ENCODE measurements around the gene MROH9.
"Not testable (repeated sequence)": the region's sequence is repeated elsewhere in the genome, so short reads cannot be mapped to it uniquely, and the experiment has no call there.

Gene MROH9

DNA sequence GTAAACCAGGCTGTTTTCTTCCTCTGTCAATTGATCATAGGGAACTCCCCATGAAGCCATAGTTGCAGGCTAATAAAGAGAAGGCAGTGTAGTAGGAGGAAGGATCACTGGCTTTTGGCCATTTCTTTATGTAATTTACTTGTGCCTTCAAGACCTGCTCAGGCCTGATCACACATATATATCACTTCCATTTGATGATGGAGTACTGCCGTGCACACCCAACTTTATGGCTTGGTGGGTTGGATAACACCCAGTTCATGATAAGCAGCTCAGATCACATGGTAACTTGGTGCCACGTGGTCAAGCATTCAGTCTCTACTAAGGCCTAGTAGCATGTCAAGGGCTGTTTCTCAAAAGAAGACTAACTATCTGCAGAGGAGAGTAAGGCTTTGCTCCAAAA, 4.1 kb downstream of the MROH9 start:
- Histone ChIP-seq H3K4me3 (IDR thresholded peaks at IDR 0.05; ENCODE audit: insufficient read depth, low read depth, low read length) (no peak overlapping the region), H4K20me1 (ENCODE audit: insufficient read depth) (no peaks in the 10 kb centered on the region), H3K27ac (no peak overlapping the region), H3K9ac (no peak overlapping the region), H3K4me1 (ENCODE audit: low read depth, poor library complexity, severe bottlenecking) (no peaks in the 10 kb centered on the region), H3K36me3 (ENCODE audit: insufficient read depth) (no peaks in the 10 kb centered on the region), H3K4me2 (no peak overlapping the region), H2AFZ (ENCODE audit: low read depth) (no peak overlapping the region), H3K27me3 (ENCODE audit: insufficient read depth, low read depth) (no peaks in the 10 kb centered on the region), H3K79me2 (ENCODE audit: insufficient read depth, low read depth) (no peaks in the 10 kb centered on the region)
- TF ChIP-seq, protein P1, sequence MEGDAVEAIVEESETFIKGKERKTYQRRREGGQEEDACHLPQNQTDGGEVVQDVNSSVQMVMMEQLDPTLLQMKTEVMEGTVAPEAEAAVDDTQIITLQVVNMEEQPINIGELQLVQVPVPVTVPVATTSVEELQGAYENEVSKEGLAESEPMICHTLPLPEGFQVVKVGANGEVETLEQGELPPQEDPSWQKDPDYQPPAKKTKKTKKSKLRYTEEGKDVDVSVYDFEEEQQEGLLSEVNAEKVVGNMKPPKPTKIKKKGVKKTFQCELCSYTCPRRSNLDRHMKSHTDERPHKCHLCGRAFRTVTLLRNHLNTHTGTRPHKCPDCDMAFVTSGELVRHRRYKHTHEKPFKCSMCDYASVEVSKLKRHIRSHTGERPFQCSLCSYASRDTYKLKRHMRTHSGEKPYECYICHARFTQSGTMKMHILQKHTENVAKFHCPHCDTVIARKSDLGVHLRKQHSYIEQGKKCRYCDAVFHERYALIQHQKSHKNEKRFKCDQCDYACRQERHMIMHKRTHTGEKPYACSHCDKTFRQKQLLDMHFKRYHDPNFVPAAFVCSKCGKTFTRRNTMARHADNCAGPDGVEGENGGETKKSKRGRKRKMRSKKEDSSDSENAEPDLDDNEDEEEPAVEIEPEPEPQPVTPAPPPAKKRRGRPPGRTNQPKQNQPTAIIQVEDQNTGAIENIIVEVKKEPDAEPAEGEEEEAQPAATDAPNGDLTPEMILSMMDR (conservative IDR thresholded peaks at IDR 0.05; ENCODE audit: low read depth, low read length): no peak

DNA sequence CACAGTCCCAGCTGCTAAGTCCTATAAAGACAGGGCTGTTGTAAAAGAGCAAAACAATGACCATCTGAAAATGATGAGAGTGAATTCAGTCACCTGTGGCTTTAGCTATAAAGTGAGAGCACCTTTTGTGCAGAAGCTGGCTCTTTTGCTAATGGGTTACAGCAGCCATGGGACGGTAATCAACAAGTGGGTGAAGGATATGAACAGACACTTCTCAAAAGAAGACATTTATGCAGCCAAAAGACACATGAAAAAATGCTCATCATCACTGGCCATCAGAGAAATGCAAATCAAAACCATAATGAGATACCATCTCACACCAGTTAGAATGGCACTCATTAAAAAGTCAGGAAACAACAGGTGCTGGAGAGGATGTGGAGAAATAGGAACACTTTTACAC, 16.4 kb downstream of the MROH9 start:
- not testable (repeated sequence) for H3K4me2 ChIP-seq; H4K20me1 ChIP-seq (ENCODE audit: insufficient read depth); H3K27me3 ChIP-seq (ENCODE audit: insufficient read depth, low read depth); H3K4me3 ChIP-seq (IDR thresholded peaks at IDR 0.05; ENCODE audit: insufficient read depth, low read depth, low read length); H3K9ac ChIP-seq; H3K79me2 ChIP-seq (ENCODE audit: insufficient read depth, low read depth); H2AFZ ChIP-seq (ENCODE audit: low read depth); H3K27ac ChIP-seq; H3K4me1 ChIP-seq (ENCODE audit: low read depth, poor library complexity, severe bottlenecking); H3K36me3 ChIP-seq (ENCODE audit: insufficient read depth)

DNA sequence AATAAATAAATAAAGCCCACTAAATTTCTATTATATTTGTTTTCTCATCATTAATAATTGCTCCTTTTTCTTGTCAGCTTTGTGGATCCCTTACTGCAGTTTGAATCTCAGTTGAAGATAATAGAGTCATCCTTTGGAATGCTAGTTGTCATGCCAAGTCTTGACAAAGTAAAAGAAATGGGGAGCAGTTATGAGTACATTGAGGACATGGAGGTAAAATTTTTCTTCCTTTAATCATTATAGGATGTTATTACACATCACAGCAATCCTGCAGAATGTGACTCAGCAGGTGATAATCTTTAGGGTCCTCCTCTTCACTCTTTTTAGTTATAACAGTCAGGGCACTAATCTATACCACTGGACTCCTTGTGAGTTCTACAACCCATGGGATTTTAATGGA, 24.1 kb downstream of the MROH9 start:
- no peaks in the 10 kb centered on the region for H3K79me2 ChIP-seq (ENCODE audit: insufficient read depth, low read depth)
- H3K9ac ChIP-seq: no peak overlapping the region
- no peak overlapping the region for H3K4me3 ChIP-seq (IDR thresholded peaks at IDR 0.05; ENCODE audit: insufficient read depth, low read depth, low read length)
- no peaks in the 10 kb centered on the region for H3K36me3 ChIP-seq (ENCODE audit: insufficient read depth)
- H2AFZ ChIP-seq (ENCODE audit: low read depth): no peak overlapping the region
- no peaks in the 10 kb centered on the region for H4K20me1 ChIP-seq (ENCODE audit: insufficient read depth)
- H3K27ac ChIP-seq: no peak overlapping the region
- H3K4me1 ChIP-seq (ENCODE audit: low read depth, poor library complexity, severe bottlenecking): no peaks in the 10 kb centered on the region
- TF ChIP-seq, protein P1 (conservative IDR thresholded peaks at IDR 0.05; ENCODE audit: low read depth, low read length): no peak
- H3K4me2 ChIP-seq: no peak overlapping the region
- no peaks in the 10 kb centered on the region for H3K27me3 ChIP-seq (ENCODE audit: insufficient read depth, low read depth)

DNA sequence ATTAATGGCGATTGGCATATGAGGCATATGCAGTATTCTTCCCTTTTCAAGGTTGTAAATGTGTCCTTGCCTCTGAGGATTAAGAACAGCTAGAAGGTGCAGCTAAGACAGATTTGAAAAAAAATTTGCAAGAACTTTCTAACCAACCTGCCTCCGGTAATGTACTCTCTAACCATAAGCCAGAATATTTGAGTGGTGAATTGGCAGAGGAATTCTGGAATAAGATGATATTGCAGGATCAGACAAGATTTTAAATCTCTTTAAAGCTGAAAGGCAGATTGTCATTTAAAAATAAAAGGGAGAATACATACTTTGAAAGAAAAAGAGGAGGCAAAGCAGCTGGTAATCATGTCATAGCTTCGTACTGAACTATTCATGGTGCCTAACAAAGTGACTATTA, 29.2 kb downstream of the MROH9 start:
- TF ChIP-seq, protein P1 (conservative IDR thresholded peaks at IDR 0.05; ENCODE audit: low read depth, low read length): no peak
- no peak overlapping the region for H3K9ac ChIP-seq
- H3K27ac ChIP-seq: no peak overlapping the region

DNA sequence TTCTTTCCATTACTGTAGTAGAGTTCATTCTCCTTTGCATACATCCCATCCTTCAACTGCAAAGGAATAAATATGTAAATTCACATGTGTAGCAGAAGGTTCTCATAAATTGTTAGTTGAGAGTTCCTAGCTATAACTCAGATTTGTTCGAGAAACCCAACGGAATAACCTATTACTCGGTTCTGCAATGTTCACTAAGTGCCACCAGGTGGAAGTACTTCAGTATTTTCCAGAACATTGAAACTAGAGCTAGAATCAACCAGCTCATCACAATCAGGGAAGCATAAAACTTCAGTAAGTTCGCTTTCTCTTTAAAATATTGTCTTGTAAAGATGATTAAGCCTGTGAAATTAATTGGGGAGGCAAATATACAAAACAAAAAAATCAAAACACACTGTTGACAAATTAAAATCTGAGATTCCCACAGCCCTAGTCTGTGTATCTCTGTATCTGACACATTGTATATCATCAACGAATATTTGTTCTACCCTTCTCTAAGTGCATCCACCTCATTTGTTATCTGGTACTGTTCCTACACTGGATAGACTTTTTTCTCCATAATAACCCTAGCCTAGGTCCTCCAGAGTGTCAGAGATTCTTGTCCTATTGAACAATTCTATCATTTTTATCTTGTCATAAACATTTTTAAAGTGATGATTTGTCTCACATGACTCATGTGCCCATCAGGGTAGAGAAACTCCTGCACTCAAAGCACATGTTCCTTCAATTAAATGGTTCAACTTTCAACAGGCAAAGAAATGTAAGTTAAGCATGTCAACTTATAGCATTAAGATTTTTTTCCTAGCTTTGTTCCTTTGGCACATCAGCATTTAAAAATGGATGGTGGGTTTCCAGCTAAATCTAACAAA, 31.9 kb downstream of the MROH9 start:
- Histone ChIP-seq H3K4me1 (ENCODE audit: low read depth, poor library complexity, severe bottlenecking) (no peaks in the 10 kb centered on the region), H3K79me2 (ENCODE audit: insufficient read depth, low read depth) (no peaks in the 10 kb centered on the region), H3K27ac (no peak overlapping the region), H3K4me3 (IDR thresholded peaks at IDR 0.05; ENCODE audit: insufficient read depth, low read depth, low read length) (no peak overlapping the region), H3K27me3 (ENCODE audit: insufficient read depth, low read depth) (no peaks in the 10 kb centered on the region), H3K36me3 (ENCODE audit: insufficient read depth) (no peaks in the 10 kb centered on the region), H4K20me1 (ENCODE audit: insufficient read depth) (no peaks in the 10 kb centered on the region), H3K9ac (no peak overlapping the region), H2AFZ (ENCODE audit: low read depth) (no peak overlapping the region), H3K4me2 (no peak overlapping the region)
- TF ChIP-seq, protein P1 (conservative IDR thresholded peaks at IDR 0.05; ENCODE audit: low read depth, low read length): peak; percentile 69

More for the DNA sequence above, 29.2 kb downstream of the MROH9 start:
- H3K27me3 ChIP-seq (ENCODE audit: insufficient read depth, low read depth): no peaks in the 10 kb centered on the region
- no peaks in the 10 kb centered on the region for H4K20me1 ChIP-seq (ENCODE audit: insufficient read depth)
- H3K36me3 ChIP-seq (ENCODE audit: insufficient read depth): no peaks in the 10 kb centered on the region
- no peaks in the 10 kb centered on the region for H3K4me1 ChIP-seq (ENCODE audit: low read depth, poor library complexity, severe bottlenecking)
- H3K4me3 ChIP-seq (IDR thresholded peaks at IDR 0.05; ENCODE audit: insufficient read depth, low read depth, low read length): no peak overlapping the region
- no peaks in the 10 kb centered on the region for H3K79me2 ChIP-seq (ENCODE audit: insufficient read depth, low read depth)
- H3K4me2 ChIP-seq: no peak overlapping the region
- no peak overlapping the region for H2AFZ ChIP-seq (ENCODE audit: low read depth)

Measured in KMS-11 (cell line).